Naive B cell (primary cell): ENCODE measurements around the gene PHF14. TPM values are rescaled to one million over a fixed set of nuclear protein-coding genes. Genes with fewer than 3 reads are reported as not detected.
"Not testable (repeated sequence)": the region's sequence is repeated elsewhere in the genome, so short reads cannot be mapped to it uniquely, and the experiment has no call there.

Experiments used
- ATAC-seq, 2 donors: fragments of 150-1000 bp; cut with Tn5 transposase; 2 replicates each; pipeline ENCODE4 v1.10.0; 2021; ENCODE audit warnings: low read depth in 2 of 2, mild to moderate bottlenecking in 2 of 2, moderate library complexity in 2 of 2
- DNase-seq: peaks from one replicate; pipeline ENCODE4 v3.0.0; 2022
- H3K27ac Mint-ChIP-seq, 6 donors: one replicate each; pipeline ENCODE4 v1.8.0; 2020 to 2022; ENCODE audit warnings: mild to moderate bottlenecking in 6 of 6, mixed read lengths in 6 of 6, moderate library complexity in 5 of 6, inconsistent platforms in 2 of 6
- H3K27me3 Mint-ChIP-seq, 3 donors: one replicate each; pipeline ENCODE4 v1.8.0; 2021 to 2022; ENCODE audit warnings: mixed read lengths in 3 of 3, mild to moderate bottlenecking in 1 of 3
- H3K36me3 Mint-ChIP-seq, 2 donors: one replicate each; pipeline ENCODE4 v1.8.0; 2020 to 2022; ENCODE audit warnings: mixed read lengths in 2 of 2, inconsistent platforms in 1 of 2, mild to moderate bottlenecking in 1 of 2
- H3K4me1 Mint-ChIP-seq, 3 donors: one replicate each; pipeline ENCODE4 v1.8.0; 2020 to 2022; ENCODE audit warnings: mixed read lengths in 3 of 3, inconsistent platforms in 1 of 3, mild to moderate bottlenecking in 1 of 3, moderate library complexity in 1 of 3
- H3K4me3 Mint-ChIP-seq, 8 donors: one replicate each; pipeline ENCODE4 v1.8.0; 2020 to 2022; ENCODE audit warnings: mild to moderate bottlenecking in 8 of 8, mixed read lengths in 8 of 8, moderate library complexity in 8 of 8, inconsistent platforms in 2 of 8
- H3K9me3 Mint-ChIP-seq, 7 donors: one replicate each; pipeline ENCODE4 v1.8.0; 2020 to 2022; ENCODE audit warnings: mixed read lengths in 7 of 7, mild to moderate bottlenecking in 5 of 7, inconsistent platforms in 2 of 7, moderate library complexity in 1 of 7
- polyA plus RNA-seq, 6 donors: library from polyadenylated mRNA; unstranded; fragments of 300-500 nt; fragmentation: Illumina TruSeq; gene quantifications; one replicate each; pipeline ENCODE4 v1.2.3, GENCODE V29; 2021; ENCODE audit warnings: low read depth in 6 of 6

PHF14 gene
- polyA plus RNA-seq, 6 donors from 2014 or later, result 9.6 to 14.3 (median 13.4) TPM

DNA sequence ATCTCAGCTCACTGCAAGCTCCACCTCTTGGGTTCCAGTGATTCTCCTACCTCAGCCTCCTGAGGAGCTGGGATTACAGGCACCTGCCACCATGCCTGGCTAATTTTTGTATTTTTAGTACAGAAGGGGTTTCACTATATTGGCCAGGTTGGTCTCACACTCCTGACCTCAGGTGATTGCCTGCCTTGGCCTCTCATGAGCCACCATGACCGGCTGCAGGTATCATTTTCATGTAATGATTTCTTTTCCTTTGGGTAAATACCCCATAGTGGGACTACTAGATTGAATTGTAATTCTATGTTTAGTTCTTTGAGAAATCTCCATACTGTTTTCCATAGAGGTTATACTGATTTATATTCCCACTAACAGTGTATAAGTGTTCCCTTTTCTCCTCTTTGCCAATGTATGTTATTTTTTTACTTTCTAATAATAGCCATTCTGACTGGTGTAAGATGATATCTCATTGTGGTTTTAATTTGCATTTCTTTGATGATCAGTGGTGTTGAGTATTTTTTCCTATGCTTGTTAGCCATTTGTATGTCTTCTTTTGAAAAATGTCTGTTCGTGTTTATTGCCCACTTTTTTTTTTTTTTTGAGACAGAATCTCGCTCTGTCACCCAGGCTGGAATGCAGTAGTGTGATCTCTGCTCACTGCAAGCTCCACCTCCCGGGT, 20.5 kb upstream of the PHF14 start:
- not testable (repeated sequence) for H3K27ac Mint-ChIP-seq, H3K36me3 Mint-ChIP-seq, H3K9me3 Mint-ChIP-seq, DNase-seq, H3K4me3 Mint-ChIP-seq, ATAC-seq, H3K4me1 Mint-ChIP-seq, H3K27me3 Mint-ChIP-seq

DNA sequence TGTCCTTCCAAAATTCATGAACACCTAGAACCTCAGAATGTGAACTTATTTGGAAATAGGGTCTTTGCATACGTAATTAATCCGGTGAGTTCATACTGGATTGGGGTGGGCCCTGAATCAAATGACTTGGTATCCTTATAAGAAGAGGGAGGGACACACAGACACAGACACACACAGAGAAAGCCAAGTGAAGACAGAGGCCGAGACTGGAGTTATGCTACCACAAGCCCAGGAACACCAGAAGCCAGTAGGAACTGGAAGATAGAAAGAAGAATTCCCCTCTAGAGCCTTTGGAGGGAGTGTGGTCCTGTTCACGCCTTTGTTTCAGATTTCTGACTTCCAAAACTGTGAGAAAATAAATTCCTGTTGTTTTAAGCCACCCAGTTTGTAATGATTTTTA, 17.1 kb upstream of the PHF14 start:
- Mint-ChIP-seq H3K4me3 (no peak overlapping the region), H3K27me3 (peaks cover 6 to 7% (median 6%) of the 10 kb centered on the region in 3 donors), H3K9me3 (peaks cover 2 to 16% (median 8%) of the 10 kb centered on the region in 7 donors), H3K4me1 (peaks cover 0 to 9% (median 0%) of the 10 kb centered on the region in 3 donors), H3K27ac (no peak overlapping the region), H3K36me3 (peaks cover 0 to 7% of the 10 kb centered on the region in 2 donors)
- no peak for DNase-seq
- ATAC-seq, result no peak

DNA sequence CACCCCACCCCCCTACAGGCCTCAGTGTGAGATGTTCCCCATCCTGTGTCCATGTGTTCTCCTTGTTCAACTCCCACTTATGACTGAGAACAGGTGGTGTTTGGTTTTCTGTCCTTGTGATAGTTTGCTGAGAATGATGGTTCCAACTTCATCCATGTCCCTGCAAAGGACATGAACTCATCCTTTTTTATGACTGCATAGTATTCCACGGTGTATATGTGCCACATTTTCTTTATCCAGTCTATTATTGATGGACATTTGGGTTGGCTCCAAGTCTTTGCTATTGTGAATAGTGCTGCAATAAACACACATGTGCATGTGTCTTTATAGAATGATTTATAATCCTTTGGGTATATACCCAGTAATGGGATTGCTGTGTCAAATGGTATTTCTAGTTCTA, 13.4 kb upstream of the PHF14 start:
- peaks cover 2 to 16% (median 8%) of the 10 kb centered on the region in 7 donors for H3K9me3 Mint-ChIP-seq
- H3K4me3 Mint-ChIP-seq, H3K27ac Mint-ChIP-seq, DNase-seq, ATAC-seq, H3K4me1 Mint-ChIP-seq: not testable (repeated sequence)
- H3K36me3 Mint-ChIP-seq, result peaks cover 0 to 14% of the 10 kb centered on the region in 2 donors
- peaks cover 6 to 24% (median 9%) of the 10 kb centered on the region in 3 donors for H3K27me3 Mint-ChIP-seq

DNA sequence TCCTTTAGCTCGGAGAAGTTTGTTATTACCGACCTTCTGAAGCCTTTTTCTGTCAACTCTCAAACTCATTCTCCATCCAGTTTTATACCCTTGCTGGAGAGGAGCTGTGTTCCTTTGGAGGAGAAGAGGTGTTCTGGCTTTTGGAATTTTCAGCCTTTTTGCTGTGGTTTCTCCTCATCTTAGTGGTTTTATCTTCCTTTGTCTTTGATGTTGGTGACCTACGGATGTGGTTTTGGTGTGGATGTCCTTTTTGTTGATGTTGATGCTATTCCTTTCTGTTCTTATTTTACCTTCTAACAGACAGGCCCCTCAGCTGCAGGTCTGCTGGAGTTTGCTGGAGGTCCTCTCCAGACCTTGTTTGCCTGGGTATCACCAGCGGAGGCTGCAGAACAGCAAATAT, 8.7 kb upstream of the PHF14 start:
- Mint-ChIP-seq H3K27me3 (peaks cover 11 to 19% (median 16%) of the 10 kb centered on the region in 3 donors), H3K9me3 (peaks cover 2 to 28% (median 13%) of the 10 kb centered on the region in 7 donors)
- not testable (repeated sequence) for H3K4me1 Mint-ChIP-seq, H3K27ac Mint-ChIP-seq, H3K4me3 Mint-ChIP-seq, ATAC-seq, DNase-seq, H3K36me3 Mint-ChIP-seq

DNA sequence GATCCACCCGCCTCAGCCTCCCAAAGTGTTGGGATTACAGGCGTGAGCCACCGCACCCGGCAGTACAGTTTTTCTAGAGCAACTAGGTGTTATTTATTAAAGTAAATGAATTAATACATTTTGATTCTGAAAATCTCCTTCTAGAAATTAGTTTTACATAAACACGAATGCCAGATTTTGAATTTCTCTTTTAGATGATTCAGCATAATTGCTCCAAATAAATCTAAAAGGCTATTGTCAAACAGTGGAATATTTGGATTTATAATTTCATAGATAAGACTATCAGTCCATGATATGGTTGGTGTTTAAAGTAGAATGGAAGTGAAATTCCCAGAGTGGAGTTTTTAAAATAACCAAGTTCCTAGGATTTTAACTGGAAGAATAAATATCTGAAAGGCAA, 1.5 kb upstream of the PHF14 start:
- Mint-ChIP-seq H3K4me1 (peaks cover 16 to 41% (median 30%) of the 10 kb centered on the region in 3 donors), H3K9me3 (no peaks in the 10 kb centered on the region), H3K27me3 (peaks cover 0 to 8% (median 7%) of the 10 kb centered on the region in 3 donors), H3K4me3 (peak overlapping the region in 4 of 8 donors; percentile 91 to 95 (median 94)), H3K36me3 (peaks cover 0 to 10% of the 10 kb centered on the region in 2 donors), H3K27ac (no peak overlapping the region)
- no peak for ATAC-seq
- DNase-seq, result no peak

DNA sequence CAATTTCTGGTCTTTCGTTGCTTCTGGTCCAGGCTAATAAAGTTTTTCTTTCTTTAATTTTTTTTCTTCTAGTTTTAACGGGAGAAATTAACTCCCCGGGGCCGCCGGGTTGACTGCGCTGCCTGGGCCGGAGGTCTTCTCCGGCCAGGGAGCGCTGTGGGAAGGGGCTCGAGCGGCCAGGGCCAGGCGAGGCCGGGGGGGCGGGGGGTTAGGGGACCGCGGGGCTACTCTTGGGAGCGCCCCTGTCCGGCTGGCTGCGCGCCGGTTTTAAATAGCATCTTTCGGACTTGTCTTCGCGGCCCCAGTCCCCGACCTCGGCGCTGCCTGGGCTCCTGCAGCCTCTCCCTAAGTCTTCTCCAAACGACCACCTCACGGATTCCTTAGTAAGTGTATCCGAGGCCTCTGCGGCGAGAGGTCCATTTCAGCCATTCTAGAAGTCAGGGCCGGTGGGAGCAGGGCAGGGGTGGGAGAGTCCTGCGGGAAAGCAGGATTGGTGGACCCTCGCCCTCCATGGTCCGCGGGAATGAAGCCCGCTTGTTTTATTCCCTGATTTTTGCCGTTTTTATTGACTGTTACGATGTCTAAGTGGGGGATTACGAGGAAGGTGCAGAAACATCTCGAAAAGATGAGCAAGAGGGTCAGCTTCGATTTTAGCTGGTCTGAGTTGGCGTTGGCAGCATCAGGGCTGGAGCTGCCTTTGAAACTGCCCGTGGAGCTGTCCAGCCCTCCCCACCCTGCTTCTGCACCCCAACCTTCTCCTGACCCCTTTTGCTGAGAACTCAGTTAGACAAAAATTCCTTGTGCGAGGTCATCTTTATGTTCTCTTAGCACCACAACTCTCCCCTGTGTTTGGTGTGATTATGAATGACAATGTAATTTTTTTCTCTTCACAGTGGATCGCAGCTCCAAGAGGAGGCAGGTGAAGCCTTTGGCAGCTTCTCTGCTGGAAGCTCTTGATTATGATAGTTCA, 555 bp downstream of the PHF14 start:
- Mint-ChIP-seq H3K4me3 (peak overlapping the region; percentile 91 to 98 (median 96)), H3K4me1 (peaks cover 16 to 45% (median 30%) of the 10 kb centered on the region in 3 donors), H3K27ac (peak overlapping the region; percentile 90 to 98 (median 95)), H3K36me3 (peaks cover 0 to 17% of the 10 kb centered on the region in 2 donors), H3K27me3 (no peaks in the 10 kb centered on the region), H3K9me3 (no peaks in the 10 kb centered on the region)
- DNase-seq (peak; percentile 9), ATAC-seq (peak; percentile 7 to 9)

DNA sequence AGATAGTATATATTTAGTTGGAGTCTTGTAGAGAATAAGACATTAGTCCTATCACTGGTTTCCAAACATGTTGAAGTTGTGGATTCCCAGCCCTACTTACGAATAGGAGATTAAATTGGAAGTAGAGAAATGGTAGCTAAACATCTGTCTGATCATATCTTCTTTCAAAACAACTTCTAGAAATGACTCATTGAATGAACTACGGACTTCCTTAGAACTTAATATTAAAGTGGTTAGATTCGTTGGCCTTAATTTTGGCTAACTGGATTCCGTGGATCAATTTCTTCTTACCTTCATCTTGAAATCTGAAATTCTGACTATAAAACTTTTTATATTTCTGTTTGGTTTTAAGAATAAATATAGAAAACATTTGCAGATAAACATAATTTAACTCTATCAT, 3.4 kb downstream of the PHF14 start:
- ATAC-seq, result no peak
- Mint-ChIP-seq H3K27ac (no peak overlapping the region), H3K36me3 (peaks cover 3 to 18% of the 10 kb centered on the region in 2 donors), H3K4me1 (peaks cover 26 to 50% (median 47%) of the 10 kb centered on the region in 3 donors), H3K9me3 (no peaks in the 10 kb centered on the region), H3K27me3 (no peaks in the 10 kb centered on the region), H3K4me3 (peak overlapping the region in 1 of 8 donors; percentile 31)
- no peak for DNase-seq

DNA sequence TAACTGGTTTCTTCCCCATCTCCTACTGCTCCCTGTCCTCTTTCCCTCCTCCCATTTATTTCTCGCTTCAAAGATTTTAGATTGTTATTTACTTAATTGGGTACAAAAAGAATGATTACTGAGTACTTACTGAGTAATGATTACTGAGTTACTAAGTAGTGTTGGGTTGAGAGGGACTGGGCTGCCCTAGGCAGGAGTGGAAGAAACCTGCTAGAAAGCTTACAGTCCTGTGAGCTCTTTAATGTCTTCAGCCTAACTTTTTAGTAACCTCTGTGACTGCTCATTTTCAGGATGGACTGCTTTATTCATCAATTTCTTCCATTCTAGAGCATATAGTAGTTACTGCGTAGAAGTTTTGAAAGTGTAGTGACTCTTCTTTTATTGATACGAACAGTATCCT, 7.6 kb downstream of the PHF14 start:
- Mint-ChIP-seq H3K36me3 (peaks cover 14 to 24% of the 10 kb centered on the region in 2 donors), H3K4me3 (peak overlapping the region in 1 of 8 donors; percentile 48), H3K27me3 (no peaks in the 10 kb centered on the region), H3K9me3 (no peaks in the 10 kb centered on the region), H3K4me1 (peaks cover 24 to 34% (median 29%) of the 10 kb centered on the region in 3 donors), H3K27ac (peak overlapping the region in 1 of 6 donors; percentile 5)
- DNase-seq (no peak), ATAC-seq (no peak)

DNA sequence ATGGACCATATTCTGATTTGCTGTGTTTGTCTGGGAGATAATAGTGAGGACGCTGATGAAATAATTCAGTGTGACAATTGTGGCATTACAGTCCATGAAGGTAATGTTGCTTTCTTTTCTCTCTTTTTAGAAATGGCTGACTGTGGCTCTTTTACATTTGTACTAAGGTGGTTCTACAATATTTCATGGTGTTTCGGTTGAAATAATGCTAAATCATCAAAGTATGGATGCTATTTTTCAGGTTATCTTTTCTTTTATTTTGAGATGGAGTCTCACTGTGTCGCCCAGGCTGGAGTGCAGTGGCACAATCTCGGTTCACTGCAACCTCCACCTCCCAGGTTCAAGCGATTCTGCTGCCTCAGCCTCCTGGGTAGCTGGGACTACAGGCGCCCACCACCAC, 17.1 kb downstream of the PHF14 start:
- ATAC-seq, H3K4me1 Mint-ChIP-seq, H3K27me3 Mint-ChIP-seq, DNase-seq, H3K4me3 Mint-ChIP-seq, H3K27ac Mint-ChIP-seq, H3K9me3 Mint-ChIP-seq: not testable (repeated sequence)
- H3K36me3 Mint-ChIP-seq, result peaks cover 12 to 17% of the 10 kb centered on the region in 2 donors

DNA sequence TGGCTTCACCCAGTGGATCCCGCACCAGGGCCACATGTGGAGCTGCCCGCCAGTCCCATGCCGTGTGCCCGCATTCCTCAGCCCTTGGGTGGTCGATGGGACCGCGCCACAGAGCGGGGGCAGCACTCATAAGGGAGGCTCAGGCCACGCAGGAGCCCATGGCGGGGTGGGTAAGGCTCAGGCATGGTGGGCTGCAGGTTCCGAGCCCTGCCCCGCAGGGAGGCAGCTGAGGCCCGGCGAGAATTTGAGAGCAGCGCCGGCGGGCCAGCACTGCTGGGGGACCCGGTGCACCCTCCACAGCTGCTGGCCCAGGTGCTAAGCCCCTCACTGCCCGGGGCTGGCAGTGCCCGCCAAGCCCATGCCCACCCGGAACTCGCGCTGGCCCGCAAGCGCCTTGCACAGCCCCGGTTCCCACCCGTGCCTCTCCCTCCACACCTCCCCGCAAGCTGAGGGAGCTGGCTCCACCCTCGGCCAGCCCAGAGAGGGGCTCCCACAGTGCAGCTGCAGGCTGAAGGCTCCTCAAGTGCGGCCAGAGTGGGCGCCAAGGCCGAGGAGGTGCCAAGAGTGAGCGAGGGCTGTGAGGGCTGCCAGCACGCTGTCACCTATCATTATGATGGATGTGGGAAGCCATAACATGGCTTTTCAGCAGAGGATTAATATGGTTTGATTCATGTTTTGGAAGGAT, 22.0 kb downstream of the PHF14 start:
- ATAC-seq, DNase-seq, H3K4me3 Mint-ChIP-seq, H3K9me3 Mint-ChIP-seq, H3K27me3 Mint-ChIP-seq, H3K27ac Mint-ChIP-seq: not testable (repeated sequence)
- Mint-ChIP-seq H3K36me3 (peaks cover 17% of the 10 kb centered on the region in 2 donors), H3K4me1 (peaks cover 34 to 37% (median 35%) of the 10 kb centered on the region in 3 donors)

DNA sequence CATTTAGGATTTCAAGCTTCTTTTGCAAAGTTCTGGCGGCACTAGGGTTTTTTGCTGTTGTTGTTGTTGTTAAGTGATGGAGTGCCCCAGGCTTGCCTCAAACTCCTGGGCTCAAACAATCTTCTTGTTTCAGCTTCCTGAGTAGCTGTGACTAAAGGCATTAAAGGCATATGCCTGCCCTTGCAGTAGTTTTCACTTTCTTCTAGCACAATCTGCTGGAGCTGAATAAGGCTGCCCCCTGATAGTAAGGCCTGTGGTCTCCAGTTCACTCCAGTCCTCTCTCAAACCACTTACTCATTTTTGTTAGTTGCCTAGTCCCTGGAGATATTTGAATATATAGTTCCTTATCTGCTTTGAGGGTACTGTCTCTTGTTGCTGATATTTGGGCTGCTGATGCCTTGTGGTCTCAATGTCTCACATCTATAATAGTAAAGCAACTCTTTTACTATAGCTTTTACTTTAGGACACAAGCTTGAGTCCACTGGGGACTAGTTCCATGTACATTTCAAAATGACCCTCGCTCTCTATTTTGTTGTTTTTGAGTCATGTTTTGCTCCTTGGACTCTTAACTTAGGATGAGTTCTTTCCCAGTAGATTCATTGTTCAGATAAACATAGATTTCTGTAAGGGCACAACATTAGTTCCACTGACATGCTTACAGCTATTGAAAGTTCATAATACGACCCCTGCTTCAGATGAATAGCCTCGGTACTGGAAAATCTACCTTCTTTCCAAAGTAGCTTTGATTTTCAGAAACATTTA, 25.5 kb downstream of the PHF14 start:
- no peak overlapping the region for H3K4me3 Mint-ChIP-seq
- H3K9me3 Mint-ChIP-seq, result peaks cover 0 to 5% (median 0%) of the 10 kb centered on the region in 7 donors
- H3K4me1 Mint-ChIP-seq, result peaks cover 34 to 39% (median 36%) of the 10 kb centered on the region in 3 donors
- ATAC-seq, result no peak
- no peak for DNase-seq
- H3K36me3 Mint-ChIP-seq, result peaks cover 12 to 17% of the 10 kb centered on the region in 2 donors
- no peaks in the 10 kb centered on the region for H3K27me3 Mint-ChIP-seq
- peak overlapping the region; percentile 6 to 75 (median 66) for H3K27ac Mint-ChIP-seq

DNA sequence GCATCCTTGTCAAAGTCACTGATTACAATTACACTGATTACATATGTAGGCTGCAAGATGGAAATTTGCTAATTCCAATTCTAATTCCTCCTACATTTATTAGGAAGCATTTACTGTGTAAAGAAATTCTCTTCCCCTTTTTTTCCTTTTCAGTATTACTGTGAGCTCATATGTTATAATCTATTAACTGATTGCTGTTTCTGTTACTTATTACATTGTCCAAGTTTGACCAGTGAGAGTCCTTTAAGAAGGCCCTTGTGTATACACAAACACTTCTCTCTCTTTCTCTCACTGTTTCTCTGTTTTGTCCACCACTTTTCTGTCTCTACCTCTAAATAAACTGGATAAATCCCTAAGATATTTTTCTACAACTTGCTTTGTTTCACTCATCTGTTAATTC, 31.5 kb downstream of the PHF14 start:
- Mint-ChIP-seq H3K27me3 (no peaks in the 10 kb centered on the region), H3K4me1 (peaks cover 4 to 15% (median 14%) of the 10 kb centered on the region in 3 donors), H3K4me3 (no peak overlapping the region), H3K9me3 (no peaks in the 10 kb centered on the region), H3K27ac (peak overlapping the region in 2 of 6 donors; percentile 5 to 89), H3K36me3 (peaks cover 6 to 20% of the 10 kb centered on the region in 2 donors)
- DNase-seq, result no peak
- no peak for ATAC-seq
